HFF-Myc (cell line): ENCODE measurements around the gene RINL.

Experiments used
- DNase-seq: peaks from one replicate; pipeline ENCODE4 v3.0.0-alpha.2; 2011; ENCODE audit warnings: low read depth; ENCODE audit errors: extremely low read depth
- H3K4me3 ChIP-seq: replicated peaks from 2 replicates; pipeline ENCODE4 v1.5.1; 2011; ENCODE audit warnings: low read depth, mild to moderate bottlenecking, control low read depth, low read length
- CTCF ChIP-seq: IDR thresholded peaks from 2 replicates; pipeline ENCODE4 v1.5.1; 2012; ENCODE audit warnings: mild to moderate bottlenecking, low read depth, low read length, control low read depth; ENCODE audit errors: missing control alignments

RINL gene

GRCh38 chr19:38919837-38920601 lies 41.9 kb upstream of the RINL start:
- no peak for DNase-seq
- TF ChIP-seq CTCF = no peak
- no peak overlapping the region for H3K4me3 ChIP-seq

GRCh38 chr19:38918526-38918925 lies 40.5 kb upstream of the RINL start:
- DNase-seq = no peak
- no peak overlapping the region for H3K4me3 ChIP-seq
- TF ChIP-seq CTCF = no peak

- TF ChIP-seq CTCF = no peak
- no peak for DNase-seq
These were observed 39.9 kb upstream of the RINL start for GRCh38 chr19:38917921-38918491.

GRCh38 chr19:38917516-38917915 lies 39.4 kb upstream of the RINL start:
- H3K4me3 ChIP-seq = no peak overlapping the region
- no peak for TF ChIP-seq CTCF
- DNase-seq = no peak

More at GRCh38 chr19:38917921-38918491, 39.9 kb upstream of the RINL start:
- H3K4me3 ChIP-seq = no peak overlapping the region

GRCh38 chr19:38915329-38916321 lies 37.5 kb upstream of the RINL start:
- no peak for DNase-seq

More at GRCh38 chr19:38915329-38916321, 37.5 kb upstream of the RINL start:
- no peak overlapping the region for H3K4me3 ChIP-seq
- no peak for TF ChIP-seq CTCF
